BLaER1 (cell line): Measurements from ENCODE around the gene PIP5K1B.

ENCODE experiments used
- H3K27ac ChIP-seq: shearing (Covaris generic); formaldehyde crosslinking; 2 replicates; pipeline ENCODE4 v1.8.1; 2022
- H3K27me3 ChIP-seq: shearing (Covaris generic); formaldehyde crosslinking; 2 replicates; pipeline ENCODE4 v1.8.1; 2022
- H3K36me3 ChIP-seq: shearing (Covaris generic); formaldehyde crosslinking; 2 replicates; pipeline ENCODE4 v1.8.1; 2022
- H3K4me1 ChIP-seq: shearing (Covaris generic); formaldehyde crosslinking; 2 replicates; pipeline ENCODE4 v1.8.1; 2022
- H3K4me2 ChIP-seq: shearing (Covaris generic); formaldehyde crosslinking; 2 replicates; pipeline ENCODE4 v1.8.1; 2022
- H3K4me3 ChIP-seq: shearing (Covaris generic); formaldehyde crosslinking; 2 replicates; pipeline ENCODE4 v1.8.1; 2022
- H3K9ac ChIP-seq: shearing (Covaris generic); formaldehyde crosslinking; 2 replicates; pipeline ENCODE4 v1.8.1; 2022
- H3K9me3 ChIP-seq: shearing (Covaris generic); formaldehyde crosslinking; 2 replicates; pipeline ENCODE4 v1.8.1; 2022
- H4K20me1 ChIP-seq: shearing (Covaris generic); formaldehyde crosslinking; 2 replicates; pipeline ENCODE4 v1.8.1; 2022
- Cebpa-rat ChIP-seq: shearing (Covaris generic); IDR thresholded peaks from 2 replicates; pipeline ENCODE4 v1.8.1; 2022

PIP5K1B gene

DNA sequence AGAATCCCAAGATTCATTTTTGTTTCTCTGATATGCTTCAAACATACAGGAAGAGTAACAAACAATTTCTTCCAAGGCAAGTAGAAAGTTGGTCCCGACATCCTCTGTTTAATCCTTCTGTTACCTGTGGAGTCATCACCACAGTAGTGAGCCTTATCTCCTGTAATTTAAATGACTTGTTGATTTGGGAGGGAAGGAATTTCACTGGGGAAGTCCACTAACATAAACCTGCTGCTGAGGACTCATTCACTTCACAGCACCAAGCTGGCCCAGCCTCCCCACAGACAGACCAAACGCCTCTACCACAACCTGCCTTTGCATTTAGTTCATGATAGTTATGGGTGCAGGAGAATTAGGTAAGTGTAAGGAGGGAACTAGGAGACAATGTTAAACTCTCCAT is 245.6 kb downstream of the PIP5K1B start:
- Histone ChIP-seq H3K4me1 (peaks cover 53% of the 10 kb centered on the region), H3K36me3 (no peaks in the 10 kb centered on the region), H3K27ac (no peak overlapping the region), H3K9ac (no peak overlapping the region), H3K27me3 (no peaks in the 10 kb centered on the region), H3K4me3 (no peak overlapping the region), H3K9me3 (no peaks in the 10 kb centered on the region), H3K4me2 (no peak overlapping the region), H4K20me1 (no peaks in the 10 kb centered on the region)
- TF ChIP-seq Cebpa-rat = no peak

DNA sequence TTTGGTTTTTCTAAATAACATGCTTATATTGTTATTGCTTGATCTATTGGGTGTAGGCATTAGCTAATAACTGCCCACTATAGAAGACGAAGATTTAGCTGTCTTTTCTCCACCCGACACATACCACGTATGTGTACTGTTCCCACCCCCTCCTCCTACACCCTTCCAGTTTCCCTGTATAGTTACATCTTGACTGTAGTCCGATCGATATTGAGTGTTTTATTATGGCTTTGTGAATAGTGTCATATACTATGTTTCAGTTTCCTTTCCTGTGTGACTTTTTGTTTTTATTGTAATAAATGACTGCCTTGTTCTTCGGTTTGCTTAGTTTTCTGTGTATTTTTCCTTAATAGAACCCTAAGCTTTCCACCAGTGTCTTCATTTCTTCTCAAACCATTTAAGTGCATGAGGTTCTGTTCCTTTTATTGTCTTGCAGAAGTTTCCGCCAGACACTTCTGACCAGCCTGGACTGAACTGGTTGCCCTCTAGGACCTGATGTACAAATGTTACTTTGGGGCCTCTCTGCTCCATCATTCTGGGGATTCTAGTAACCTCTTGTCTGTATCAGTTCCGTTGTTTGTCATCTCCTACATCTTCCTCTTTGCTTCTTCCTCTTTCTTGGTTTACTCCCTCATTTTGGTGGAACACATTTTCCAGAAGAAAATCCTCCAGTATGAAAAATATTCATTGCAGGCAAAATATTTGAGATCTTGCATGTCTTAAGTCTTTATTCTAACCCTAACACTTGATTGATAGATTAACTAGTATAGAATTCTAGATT is 247.0 kb downstream of the PIP5K1B start:
- no peak for TF ChIP-seq Cebpa-rat
- Histone ChIP-seq H3K4me2 (no peak overlapping the region), H3K27me3 (no peaks in the 10 kb centered on the region), H3K36me3 (peaks cover 5% of the 10 kb centered on the region; the same call in 1 of the 2 replicates), H3K4me3 (no peak overlapping the region), H3K9me3 (peaks cover 7% of the 10 kb centered on the region), H3K27ac (no peak overlapping the region), H3K4me1 (peaks cover 59% of the 10 kb centered on the region), H3K9ac (no peak overlapping the region), H4K20me1 (no peaks in the 10 kb centered on the region)

DNA sequence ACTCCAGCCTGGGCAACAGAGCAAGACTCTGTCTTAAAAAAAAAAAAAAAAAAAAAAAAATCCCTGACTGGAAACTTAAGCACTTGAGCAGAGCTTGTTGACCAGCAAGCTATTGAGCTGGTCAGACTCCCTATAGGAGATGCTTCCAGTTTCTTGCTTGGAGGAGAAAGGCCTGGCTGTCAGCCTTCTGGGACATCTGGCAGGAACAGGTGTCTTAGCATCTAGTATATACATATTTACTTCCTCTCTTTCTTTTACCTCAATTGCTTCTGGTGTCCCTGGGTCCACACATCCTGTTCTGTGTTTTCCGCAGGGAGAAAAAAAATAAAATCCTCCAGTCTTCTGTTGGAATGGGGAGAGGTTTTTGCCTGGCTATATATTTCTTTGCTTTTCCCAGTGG is 248.7 kb downstream of the PIP5K1B start:
- no peak overlapping the region for H3K9ac ChIP-seq
- H3K4me2 ChIP-seq = peak overlapping the region; percentile 63; the same call in 1 of the 2 replicates
- H3K4me3 ChIP-seq = no peak overlapping the region
- no peaks in the 10 kb centered on the region for H4K20me1 ChIP-seq
- peaks cover 59% of the 10 kb centered on the region for H3K4me1 ChIP-seq
- no peaks in the 10 kb centered on the region for H3K27me3 ChIP-seq
- H3K9me3 ChIP-seq = peaks cover 12% of the 10 kb centered on the region
- H3K27ac ChIP-seq = no peak overlapping the region
- peaks cover 7% of the 10 kb centered on the region; the same call in 1 of the 2 replicates for H3K36me3 ChIP-seq
- no peak for TF ChIP-seq Cebpa-rat

DNA sequence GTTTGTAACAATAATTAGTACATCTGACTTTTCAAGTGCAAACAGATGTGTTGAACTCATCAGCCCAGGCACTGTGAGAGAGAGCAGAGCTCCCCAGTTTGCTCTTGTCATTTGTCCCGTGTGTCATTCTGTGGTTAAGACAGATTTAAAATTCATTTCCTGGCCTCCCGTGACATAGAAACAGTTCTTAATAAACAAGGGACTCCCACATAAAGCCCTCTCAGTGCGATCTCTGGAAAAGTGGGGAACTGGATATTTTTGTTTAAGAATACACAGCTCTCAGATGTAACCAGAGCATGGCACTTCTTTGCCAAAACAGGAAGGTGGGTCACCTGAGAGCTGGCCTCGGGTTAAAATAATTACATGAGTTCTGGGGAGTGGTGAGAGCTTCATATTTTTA is 250.3 kb downstream of the PIP5K1B start:
- no peak for TF ChIP-seq Cebpa-rat
- Histone ChIP-seq H3K4me2 (peak overlapping the region; percentile 63), H4K20me1 (no peaks in the 10 kb centered on the region), H3K36me3 (peaks cover 7% of the 10 kb centered on the region; the same call in 1 of the 2 replicates), H3K9ac (no peak overlapping the region), H3K27ac (no peak overlapping the region), H3K9me3 (peaks cover 21% of the 10 kb centered on the region), H3K4me3 (no peak overlapping the region), H3K27me3 (no peaks in the 10 kb centered on the region), H3K4me1 (peaks cover 44% of the 10 kb centered on the region)

DNA sequence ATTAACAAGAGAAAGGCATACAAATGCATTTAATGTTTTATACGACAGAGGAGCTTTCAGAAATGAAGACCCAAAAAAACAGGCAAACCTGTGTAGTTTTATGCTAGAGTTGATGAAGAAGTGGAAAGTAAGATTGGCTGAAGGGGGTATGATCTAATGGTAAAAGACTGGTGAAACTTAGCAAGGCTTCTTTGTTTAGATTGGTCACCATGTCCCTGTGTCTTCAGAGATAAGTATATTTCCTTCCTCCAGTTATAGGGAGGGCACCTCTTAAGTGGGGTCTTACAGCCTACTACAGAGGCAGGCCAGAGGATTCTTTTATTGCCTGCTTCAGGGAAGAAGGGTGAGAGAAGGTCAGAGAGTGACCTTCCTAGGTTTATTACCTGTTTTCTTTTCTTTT is 252.4 kb downstream of the PIP5K1B start:
- Histone ChIP-seq H3K36me3 (peaks cover 7% of the 10 kb centered on the region; the same call in 1 of the 2 replicates), H3K27me3 (no peaks in the 10 kb centered on the region), H3K9ac (no peak overlapping the region), H3K4me3 (no peak overlapping the region), H3K4me1 (peaks cover 36% of the 10 kb centered on the region), H4K20me1 (no peaks in the 10 kb centered on the region), H3K4me2 (no peak overlapping the region), H3K27ac (no peak overlapping the region), H3K9me3 (peaks cover 25% of the 10 kb centered on the region)
- TF ChIP-seq Cebpa-rat = no peak

DNA sequence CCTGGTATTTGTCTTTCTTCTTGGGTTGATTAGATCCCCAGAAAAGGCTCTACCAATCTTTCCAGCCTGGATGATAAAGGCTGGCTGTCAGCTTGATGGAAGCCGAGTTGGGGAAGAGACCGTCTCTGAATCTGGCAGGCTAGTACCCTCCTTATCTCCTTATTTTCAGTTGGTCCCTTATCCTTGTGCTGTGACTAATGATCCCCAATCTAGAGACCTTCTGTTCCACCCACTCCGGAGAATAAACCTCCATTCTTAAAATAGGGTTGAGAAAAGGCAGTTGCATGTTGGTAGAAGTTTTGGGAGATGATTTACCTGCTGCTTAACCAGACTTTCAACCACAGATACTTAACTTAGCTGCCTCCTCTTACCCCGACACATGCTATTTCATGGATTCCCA is 256.5 kb downstream of the PIP5K1B start:
- Histone ChIP-seq H3K4me2 (no peak overlapping the region), H3K4me1 (no peaks in the 10 kb centered on the region), H4K20me1 (no peaks in the 10 kb centered on the region), H3K27ac (no peak overlapping the region), H3K9ac (no peak overlapping the region), H3K36me3 (peaks cover 7% of the 10 kb centered on the region; the same call in 1 of the 2 replicates), H3K27me3 (no peaks in the 10 kb centered on the region), H3K4me3 (no peak overlapping the region), H3K9me3 (peaks cover 23% of the 10 kb centered on the region)
- TF ChIP-seq Cebpa-rat = no peak

DNA sequence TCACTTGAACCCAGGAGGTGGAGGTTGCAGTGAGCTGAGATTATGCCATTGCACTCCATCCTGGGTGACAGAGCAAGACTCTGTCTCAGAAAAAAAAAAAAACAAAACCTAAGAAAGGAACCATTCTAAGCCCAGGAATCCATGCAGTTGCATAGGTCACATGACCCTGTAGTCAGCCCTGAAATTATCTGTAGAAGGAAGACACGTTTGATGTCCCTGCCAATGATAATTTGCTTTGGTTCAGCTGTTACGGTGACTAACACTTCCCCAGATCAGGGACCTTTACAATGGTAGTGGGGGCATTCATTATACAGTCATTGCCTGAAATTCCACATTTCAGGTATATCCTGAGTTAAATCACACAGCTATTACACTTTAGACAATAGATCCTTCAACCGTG is 258.4 kb downstream of the PIP5K1B start:
- Histone ChIP-seq H3K4me1 (no peaks in the 10 kb centered on the region), H3K4me3 (no peak overlapping the region), H3K9me3 (peaks cover 14% of the 10 kb centered on the region; the same call in 1 of the 2 replicates), H4K20me1 (no peaks in the 10 kb centered on the region), H3K4me2 (no peak overlapping the region), H3K36me3 (no peaks in the 10 kb centered on the region), H3K9ac (no peak overlapping the region), H3K27me3 (no peaks in the 10 kb centered on the region), H3K27ac (no peak overlapping the region)
- no peak for TF ChIP-seq Cebpa-rat

DNA sequence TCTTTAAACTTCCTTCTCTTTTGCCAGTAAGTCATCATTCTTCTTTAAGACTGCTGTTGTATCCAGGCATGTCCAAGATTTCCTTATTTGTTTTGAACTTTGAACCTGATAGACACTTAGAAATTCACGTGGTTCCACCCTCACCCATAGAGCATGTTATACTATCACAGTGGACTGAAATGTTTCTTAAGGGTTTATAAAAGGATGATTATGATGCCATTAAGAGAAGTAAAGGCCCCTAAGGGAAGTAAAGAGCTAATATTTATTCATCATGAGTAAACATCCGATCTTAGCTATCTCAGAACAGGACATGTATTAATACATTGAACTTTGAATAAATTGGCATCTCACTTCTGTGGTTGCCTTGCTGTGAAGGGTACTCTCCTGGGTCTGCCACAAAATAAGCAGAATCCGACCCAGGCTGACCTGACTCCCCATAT is 259.1 kb downstream of the PIP5K1B start:
- H3K36me3 ChIP-seq = no peaks in the 10 kb centered on the region
- H3K4me3 ChIP-seq = no peak overlapping the region
- H3K4me2 ChIP-seq = no peak overlapping the region
- no peak overlapping the region for H3K9ac ChIP-seq
- H3K27ac ChIP-seq = no peak overlapping the region
- H3K9me3 ChIP-seq = peaks cover 14% of the 10 kb centered on the region; the same call in 1 of the 2 replicates
- H3K4me1 ChIP-seq = no peaks in the 10 kb centered on the region
- TF ChIP-seq Cebpa-rat = no peak
- H4K20me1 ChIP-seq = no peaks in the 10 kb centered on the region
- no peaks in the 10 kb centered on the region for H3K27me3 ChIP-seq

DNA sequence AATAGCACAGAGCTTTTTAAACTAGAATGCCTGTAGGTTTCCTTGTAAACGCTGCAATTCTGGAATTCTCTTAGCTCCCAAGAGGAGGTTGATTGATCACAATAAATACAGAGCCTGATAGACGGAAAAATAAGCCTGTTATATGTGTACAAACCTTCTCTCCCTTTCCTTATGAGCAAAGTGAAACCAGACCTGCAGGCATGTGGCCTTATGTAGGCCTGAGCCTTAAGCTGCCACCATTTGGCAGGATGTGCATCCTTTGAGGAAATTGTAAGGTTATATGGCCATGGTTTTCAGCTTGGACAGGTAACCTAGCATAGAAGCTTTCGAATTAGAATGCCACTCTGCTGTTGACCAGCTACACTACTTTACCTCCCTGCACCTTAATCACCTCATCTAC is 259.7 kb downstream of the PIP5K1B start:
- Histone ChIP-seq H3K4me3 (no peak overlapping the region), H3K4me1 (no peaks in the 10 kb centered on the region), H3K9me3 (peaks cover 10% of the 10 kb centered on the region; the same call in 1 of the 2 replicates), H3K36me3 (no peaks in the 10 kb centered on the region), H3K27ac (no peak overlapping the region), H3K9ac (no peak overlapping the region), H3K4me2 (no peak overlapping the region), H4K20me1 (no peaks in the 10 kb centered on the region), H3K27me3 (no peaks in the 10 kb centered on the region)
- TF ChIP-seq Cebpa-rat = no peak

DNA sequence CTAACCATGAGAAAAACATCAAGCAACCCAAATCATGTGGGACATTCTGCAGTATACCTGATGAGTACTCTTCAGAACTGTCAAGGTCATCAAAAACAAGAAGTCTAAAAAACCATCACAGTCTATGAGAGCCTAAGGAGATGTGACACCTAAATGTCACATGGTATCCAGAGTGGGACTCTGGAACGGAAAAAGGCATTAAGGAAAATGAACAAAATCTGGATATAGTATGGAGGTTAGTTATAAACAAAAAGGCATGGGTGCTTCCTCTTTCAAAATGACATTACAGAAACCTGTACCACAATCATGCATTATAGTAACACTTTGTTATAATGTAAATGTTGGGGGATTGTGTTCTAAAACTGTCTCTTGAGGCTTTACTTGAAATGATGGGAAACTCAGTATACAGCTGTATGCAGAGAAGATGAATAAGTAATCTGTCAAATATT is 261.5 kb downstream of the PIP5K1B start:
- TF ChIP-seq Cebpa-rat = no peak
- no peaks in the 10 kb centered on the region for H3K4me1 ChIP-seq
- H3K9ac ChIP-seq = no peak overlapping the region
- no peaks in the 10 kb centered on the region for H3K9me3 ChIP-seq
- no peaks in the 10 kb centered on the region for H3K27me3 ChIP-seq
- no peaks in the 10 kb centered on the region for H4K20me1 ChIP-seq
- H3K36me3 ChIP-seq = no peaks in the 10 kb centered on the region
- no peak overlapping the region for H3K27ac ChIP-seq
- no peak overlapping the region for H3K4me3 ChIP-seq
- H3K4me2 ChIP-seq = no peak overlapping the region
